Activated CD8-positive, alpha-beta T cell treated with anti-CD3 and anti-CD28 coated beads, Interleukin-2, amount 10 ng/mL, durations not matched to agents 7 days and 5 days (primary cell): Measurements from ENCODE around the gene SUPT4H1. TPM values are rescaled to one million over a fixed set of nuclear protein-coding genes. Genes with fewer than 3 reads are reported as not detected.

ENCODE experiments used
- ATAC-seq: fragments of 150-1000 bp; cut with Tn5 transposase; one replicate; pipeline ENCODE4 v1.10.0; 2021; ENCODE audit warnings: moderate library complexity
- CTCF ChIA-PET: fragments of 350-600 bp; sonication (Branson Sonifier 250); formaldehyde crosslinking; loops from one replicate; lab custom pipeline; 2021; ENCODE audit warnings: antibody characterized with exemption; lab: Charles Lee
- POLR2A ChIA-PET: fragments of 350-600 bp; sonication (Branson Sonifier 250); formaldehyde crosslinking; loops from one replicate; lab custom pipeline; 2021; ENCODE audit warnings: antibody characterized with exemption; lab: Charles Lee
- DNase-seq: peaks from one replicate; pipeline ENCODE4 v3.0.0-alpha.2; 2020
- H3K27ac Mint-ChIP-seq: one replicate; pipeline ENCODE4 v1.8.0; 2021; ENCODE audit warnings: mild to moderate bottlenecking, mixed read lengths
- H3K27me3 Mint-ChIP-seq: one replicate; pipeline ENCODE4 v1.8.0; 2021; ENCODE audit warnings: low read depth, mixed read lengths
- H3K36me3 Mint-ChIP-seq: one replicate; pipeline ENCODE4 v1.8.0; 2021; ENCODE audit warnings: low read depth, mixed read lengths
- H3K4me1 Mint-ChIP-seq: one replicate; pipeline ENCODE4 v1.8.0; 2021; ENCODE audit warnings: low read depth, mixed read lengths
- H3K4me3 Mint-ChIP-seq: one replicate; pipeline ENCODE4 v1.8.0; 2021; ENCODE audit warnings: mild to moderate bottlenecking, mixed read lengths
- H3K9me3 Mint-ChIP-seq: one replicate; pipeline ENCODE4 v1.8.0; 2022; ENCODE audit warnings: mixed read lengths; ENCODE audit not compliant: insufficient read depth
- total RNA-seq, 2 experiments: library from RNA; stranded (reverse); gene quantifications; one replicate each; pipeline ENCODE4 v1.2.3, GENCODE V29; 2021

Gene SUPT4H1
- total RNA-seq, 2 experiments from 2014 or later: 75.2 to 90.8 TPM

GRCh38 chr17:58363457-58364185 is 11.6 kb upstream of the SUPT4H1 start:
- no peaks in the 10 kb centered on the region for H3K27me3 Mint-ChIP-seq
- DNase-seq: no peak
- H3K36me3 Mint-ChIP-seq: no peaks in the 10 kb centered on the region
- no peak overlapping the region for H3K4me3 Mint-ChIP-seq
- H3K4me1 Mint-ChIP-seq: no peaks in the 10 kb centered on the region
- H3K9me3 Mint-ChIP-seq: no peaks in the 10 kb centered on the region
- POLR2A ChIA-PET: interaction anchor here (0.7 to 6.3 kb wide), 8 partner anchors 9 to 46 kb away, joined by 3 to 69 read pairs (median 6); partner anchors contain the start of gene SUPT4H1
- no peak for ATAC-seq
- CTCF ChIA-PET: interaction anchor here (0.5 to 2.8 kb wide), 7 partner anchors 9 to 241 kb away, joined by 3 to 11 read pairs (median 5); partner anchors contain the start of genes RNF43 and SUPT4H1
- H3K27ac Mint-ChIP-seq: no peak overlapping the region

- Mint-ChIP-seq H3K36me3 (no peaks in the 10 kb centered on the region), H3K27ac (no peak overlapping the region), H3K27me3 (no peaks in the 10 kb centered on the region), H3K4me3 (no peak overlapping the region), H3K4me1 (no peaks in the 10 kb centered on the region), H3K9me3 (no peaks in the 10 kb centered on the region)
- no peak for ATAC-seq
- DNase-seq: no peak
- ChIA-PET POLR2A (interaction anchor here (0.5 to 6.3 kb wide), 9 partner anchors 9 to 773 kb away, joined by 3 to 69 read pairs (median 6); partner anchors contain the start of gene SUPT4H1), CTCF (interaction anchor here (0.9 to 2.8 kb wide), 5 partner anchors 11 to 113 kb away, joined by 3 to 11 read pairs (median 11); partner anchors contain the start of genes RNF43 and SUPT4H1)
Measured at GRCh38 chr17:58362368-58363014, 10.5 kb upstream of the SUPT4H1 start.

DNA sequence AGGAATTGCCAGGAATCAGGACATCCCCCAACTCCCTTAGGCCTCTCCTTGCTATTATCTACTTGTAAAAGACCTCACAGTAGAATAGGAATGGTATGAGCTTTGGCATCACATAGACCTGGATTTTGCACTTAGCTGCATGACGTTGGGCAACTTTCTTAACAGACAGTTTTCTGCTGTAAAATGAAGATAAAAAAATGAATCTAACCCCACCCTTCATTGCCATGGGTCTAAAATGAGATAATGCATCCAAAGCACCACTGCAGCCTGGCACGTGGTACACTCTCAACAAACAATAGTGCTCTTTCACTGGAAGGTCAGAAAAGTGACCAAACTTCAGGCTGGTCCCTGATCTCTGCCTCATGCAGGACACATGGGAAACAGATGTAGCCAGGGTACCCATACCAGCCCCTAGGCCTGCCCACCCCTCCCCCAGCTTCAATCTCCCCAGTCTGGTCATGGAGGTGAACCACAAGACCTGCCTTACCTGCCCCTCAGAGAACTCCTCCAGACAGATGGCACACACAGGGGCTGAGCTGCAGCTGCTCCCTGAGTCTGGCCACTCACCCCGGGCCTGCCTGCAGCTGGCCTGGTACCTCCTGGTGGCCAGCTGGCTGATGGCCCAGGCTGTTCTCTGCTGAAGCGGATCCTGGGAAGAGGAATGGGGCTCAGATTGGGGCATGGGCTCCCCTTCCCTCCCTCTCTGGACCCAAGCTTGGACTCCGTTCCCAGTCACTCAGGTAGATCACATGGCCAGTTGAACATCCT is 8.5 kb upstream of the SUPT4H1 start:
- Mint-ChIP-seq H3K9me3 (no peaks in the 10 kb centered on the region), H3K36me3 (peaks cover 1% of the 10 kb centered on the region), H3K4me1 (no peaks in the 10 kb centered on the region), H3K27ac (no peak overlapping the region), H3K27me3 (no peaks in the 10 kb centered on the region), H3K4me3 (no peak overlapping the region)
- CTCF ChIA-PET: interaction anchor here (0.8 to 2.6 kb wide), 5 partner anchors 9 to 57 kb away, joined by 3 to 11 read pairs (median 4); partner anchors contain the start of genes RNF43 and SUPT4H1
- DNase-seq (no peak), ATAC-seq (no peak)
- POLR2A ChIA-PET: interaction anchor here (0.5 to 2.1 kb wide), 10 partner anchors 9 to 172 kb away, joined by 3 to 7 read pairs (median 4); partner anchors contain the start of gene SUPT4H1

DNA sequence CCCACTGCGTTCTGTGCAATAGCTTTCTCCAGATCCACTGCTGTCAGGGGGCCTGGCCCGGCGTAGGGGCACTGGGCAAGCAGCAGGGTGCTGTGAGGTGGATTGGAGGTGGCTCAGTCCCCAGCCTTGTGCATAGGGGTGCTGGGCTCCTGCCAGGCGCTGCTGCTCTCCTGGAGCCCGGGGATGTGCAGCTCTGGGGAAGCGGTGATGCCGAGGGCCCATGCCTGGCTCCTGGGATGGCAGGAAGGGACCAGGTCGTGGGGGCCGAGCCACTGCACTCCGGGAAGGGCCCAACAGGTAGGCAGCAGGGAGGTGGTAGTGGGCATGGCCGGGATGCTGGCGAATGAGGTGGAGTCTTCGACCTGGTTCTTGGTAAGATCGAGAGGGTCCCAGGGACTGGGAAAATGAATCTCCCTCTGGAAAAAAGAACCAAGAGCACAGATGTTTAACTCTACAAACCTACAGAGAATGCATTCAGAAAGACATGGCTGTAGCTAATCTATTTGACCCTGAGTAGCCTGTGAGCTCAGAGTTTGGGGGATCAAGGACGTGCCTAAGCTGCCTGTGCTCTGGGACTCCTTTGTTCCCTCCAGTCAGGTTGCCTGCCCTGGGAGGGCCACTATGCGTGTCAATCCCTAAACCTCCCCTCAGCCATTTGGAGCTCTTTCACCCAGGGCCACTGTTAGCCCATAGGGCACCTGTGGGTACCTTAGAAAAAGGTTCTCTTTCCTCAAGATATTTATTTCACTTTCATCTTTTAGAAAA is 6.6 kb upstream of the SUPT4H1 start:
- Mint-ChIP-seq H3K36me3 (peaks cover 10% of the 10 kb centered on the region), H3K9me3 (no peaks in the 10 kb centered on the region), H3K27ac (no peak overlapping the region), H3K27me3 (no peaks in the 10 kb centered on the region), H3K4me1 (peaks cover 4% of the 10 kb centered on the region), H3K4me3 (no peak overlapping the region)
- ChIA-PET POLR2A (interaction anchor here (0.5 to 1.1 kb wide), 3 partner anchors 22 to 54 kb away, joined by 3 read pairs; no protein-coding TSS in a partner anchor), CTCF (interaction anchor here (1.8 kb wide), 1 partner anchor 41 kb away, joined by 8 read pairs; no protein-coding TSS in a partner anchor)
- no peak for ATAC-seq
- no peak for DNase-seq

- no peaks in the 10 kb centered on the region for H3K9me3 Mint-ChIP-seq
- peaks cover 18% of the 10 kb centered on the region for H3K36me3 Mint-ChIP-seq
- no peak for ATAC-seq
- DNase-seq: no peak
- no peaks in the 10 kb centered on the region for H3K27me3 Mint-ChIP-seq
- no peak overlapping the region for H3K4me3 Mint-ChIP-seq
- CTCF ChIA-PET: interaction anchor here (3.5 to 9.0 kb wide), 2 partner anchors 40 to 60 kb away, joined by 25 to 110 read pairs; partner anchors contain the start of gene RNF43
- H3K4me1 Mint-ChIP-seq: peaks cover 13% of the 10 kb centered on the region
- POLR2A ChIA-PET: interaction anchor here (1.1 to 9.0 kb wide), 4 partner anchors 7 to 36 kb away, joined by 3 to 255 read pairs (median 36); partner anchors contain the start of gene TSPOAP1
- no peak overlapping the region for H3K27ac Mint-ChIP-seq
Measured at GRCh38 chr17:58357312-58358297, 5.6 kb upstream of the SUPT4H1 start.

- H3K9me3 Mint-ChIP-seq: no peaks in the 10 kb centered on the region
- peaks cover 29% of the 10 kb centered on the region for H3K36me3 Mint-ChIP-seq
- POLR2A ChIA-PET: interaction anchor here (0.8 to 9.0 kb wide), 6 partner anchors 9 to 80 kb away, joined by 3 to 832 read pairs (median 56); partner anchors contain the start of genes RNF43 and TSPOAP1
- DNase-seq (no peak), ATAC-seq (no peak)
- peaks cover 19% of the 10 kb centered on the region for H3K4me1 Mint-ChIP-seq
- H3K4me3 Mint-ChIP-seq: no peak overlapping the region
- H3K27ac Mint-ChIP-seq: no peak overlapping the region
- CTCF ChIA-PET: interaction anchor here (0.9 to 9.0 kb wide), 5 partner anchors 18 to 61 kb away, joined by 3 to 110 read pairs (median 25); partner anchors contain the start of gene RNF43
- no peaks in the 10 kb centered on the region for H3K27me3 Mint-ChIP-seq
Measured at GRCh38 chr17:58356231-58356630, 4.2 kb upstream of the SUPT4H1 start.

DNA sequence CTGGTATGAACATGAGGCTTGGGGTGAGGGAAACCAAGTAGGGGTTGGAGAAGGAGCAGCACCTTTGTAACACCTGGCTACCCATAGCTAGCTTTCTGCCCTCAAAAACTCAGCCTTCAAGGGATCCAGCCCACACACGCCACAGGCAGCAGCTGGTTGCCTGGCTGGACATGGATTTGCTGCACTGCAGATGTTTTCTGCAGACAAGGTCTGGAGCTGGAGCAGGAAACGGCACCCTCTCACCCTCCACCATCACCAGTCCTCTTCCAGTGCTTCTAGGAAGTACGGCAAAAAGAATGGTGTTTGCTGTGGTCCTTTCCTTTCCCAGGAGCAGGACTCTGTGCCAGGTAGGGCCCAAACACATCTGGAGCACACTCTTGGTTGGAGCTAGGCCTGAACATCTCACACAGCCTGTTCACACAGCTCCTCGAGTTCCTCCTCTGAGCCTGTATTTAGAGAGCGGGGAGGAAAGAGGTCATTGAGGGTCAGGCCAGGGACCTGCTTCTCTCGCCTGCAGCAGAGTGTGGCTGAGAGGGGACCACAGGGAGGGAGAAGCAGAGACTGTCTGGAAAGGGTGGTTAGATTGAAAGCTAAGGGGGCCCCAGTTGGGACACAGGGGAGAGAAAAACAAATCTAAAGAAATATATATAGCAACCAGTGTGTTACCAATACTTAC is 2.7 kb upstream of the SUPT4H1 start:
- DNase-seq: no peak
- no peak for ATAC-seq
- H3K36me3 Mint-ChIP-seq: peaks cover 37% of the 10 kb centered on the region
- no peak overlapping the region for H3K4me3 Mint-ChIP-seq
- no peaks in the 10 kb centered on the region for H3K27me3 Mint-ChIP-seq
- no peak overlapping the region for H3K27ac Mint-ChIP-seq
- CTCF ChIA-PET: interaction anchor here (0.6 to 9.0 kb wide), 9 partner anchors 9 to 748 kb away, joined by 3 to 110 read pairs (median 4); partner anchors contain the start of genes HSF5 and RNF43
- H3K9me3 Mint-ChIP-seq: no peaks in the 10 kb centered on the region
- POLR2A ChIA-PET: interaction anchor here (0.6 to 9.0 kb wide), 13 partner anchors 10 to 1097 kb away, joined by 3 to 832 read pairs (median 4); partner anchors contain the start of genes RNF43 and TSPOAP1
- peaks cover 27% of the 10 kb centered on the region for H3K4me1 Mint-ChIP-seq

DNA sequence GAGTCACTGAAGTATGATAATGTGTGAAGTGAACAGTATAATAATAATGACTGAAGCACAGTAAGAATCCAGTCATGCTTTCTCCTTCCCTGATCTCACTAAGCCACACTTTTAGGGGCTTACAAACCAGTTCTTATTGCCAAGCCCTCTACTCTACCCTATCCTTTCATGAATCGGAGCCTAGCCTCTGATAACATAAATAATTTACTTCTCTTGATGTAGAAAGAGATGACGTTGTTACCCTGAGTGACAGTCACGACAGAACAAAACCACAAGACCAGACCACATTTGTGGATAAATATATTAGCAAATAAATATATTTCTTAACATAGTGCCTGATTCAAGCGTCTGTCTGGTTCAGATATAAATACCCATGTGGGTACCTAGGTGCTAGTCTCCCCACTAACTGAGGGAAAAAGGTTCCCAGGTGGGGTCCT is 1.4 kb upstream of the SUPT4H1 start:
- ChIA-PET CTCF (interaction anchor here (0.9 to 9.0 kb wide), 9 partner anchors 9 to 135 kb away, joined by 3 to 110 read pairs (median 11); partner anchors contain the start of genes HSF5, RNF43 and TSPOAP1), POLR2A (interaction anchor here (1.0 to 9.0 kb wide), 10 partner anchors 11 to 93 kb away, joined by 3 to 832 read pairs (median 7); partner anchors contain the start of genes RNF43 and TSPOAP1)
- ATAC-seq (no peak), DNase-seq (no peak)
- Mint-ChIP-seq H3K27ac (peak overlapping the region; percentile 97), H3K9me3 (no peaks in the 10 kb centered on the region), H3K4me3 (peak overlapping the region; percentile 100), H3K36me3 (peaks cover 50% of the 10 kb centered on the region), H3K27me3 (no peaks in the 10 kb centered on the region), H3K4me1 (peaks cover 39% of the 10 kb centered on the region)
